B cell (primary cell): Measurements from ENCODE around the gene CAPN12. TPM values are rescaled to one million over a fixed set of nuclear protein-coding genes. Genes with fewer than 3 reads are reported as not detected.

Experiments
- ATAC-seq: fragments of 200-7000 bp; cut with Tn5 transposase; one replicate; pipeline ENCODE4 v1.10.0; 2021; ENCODE audit warnings: low read depth, mild to moderate bottlenecking, moderate number of reproducible peaks, moderate library complexity
- CTCF ChIA-PET: fragments of 350-600 bp; sonication (Branson Sonifier 250); formaldehyde crosslinking; loops from one replicate; lab custom pipeline; 2021; ENCODE audit warnings: antibody characterized with exemption, inconsistent platforms; lab: Charles Lee
- POLR2A ChIA-PET: fragments of 350-600 bp; sonication (Branson Sonifier 250); formaldehyde crosslinking; loops from one replicate; lab custom pipeline; 2021; ENCODE audit warnings: antibody characterized with exemption; lab: Charles Lee
- DNase-seq: peaks from one replicate; pipeline ENCODE4 v3.0.0; 2013
- H2AFZ ChIP-seq: 2 replicates; pipeline ENCODE4 v1.6.1; 2012; ENCODE audit warnings: mild to moderate bottlenecking, low read depth, low read length; ENCODE audit not compliant: insufficient read depth, poor library complexity, severe bottlenecking
- H3K27ac ChIP-seq, 2 donors: 1 replicate in 1 of 2; 2 replicates in 1 of 2; pipeline ENCODE4 v1.5.1; 2012 to 2013; ENCODE audit warnings: low read length in 2 of 2, mild to moderate bottlenecking in 2 of 2, moderate library complexity in 1 of 2
- H3K27me3 ChIP-seq, 4 experiments: fragments of 200-600 bp in 1 of 4; sonication (generic) in 1 of 4; replicated peaks in 1 of 4; 1 replicate in 2 of 4; 2 replicates in 2 of 4; pipeline versions ENCODE4 v1.6.1 to v1.7.0; 2013 to 2016; ENCODE audit warnings: low read length in 3 of 4, mild to moderate bottlenecking in 2 of 4, mixed read lengths in 1 of 4, moderate library complexity in 1 of 4; ENCODE audit not compliant: insufficient read depth in 4 of 4, control insufficient read depth in 3 of 4; ENCODE audit errors: control extremely low read depth in 1 of 4
- H3K36me3 ChIP-seq, 2 experiments: replicated peaks in 1 of 2; 1 replicate in 1 of 2; 2 replicates in 1 of 2; pipeline versions ENCODE4 v1.6.1 to v1.7.1; 2013; ENCODE audit warnings: low read length in 1 of 2; ENCODE audit not compliant: insufficient read depth in 2 of 2, control insufficient read depth in 1 of 2; ENCODE audit errors: control extremely low read depth in 1 of 2, extremely low read depth in 1 of 2
- H3K4me1 ChIP-seq, 2 donors: fragments of 200-600 bp in 1 of 2; sonication (generic) in 1 of 2; 1 replicate in 1 of 2; 2 replicates in 1 of 2; pipeline versions ENCODE4 v1.5.1 to v1.6.1; 2013 to 2017; ENCODE audit warnings: low read length in 2 of 2; ENCODE audit not compliant: control insufficient read depth in 2 of 2, insufficient read depth in 2 of 2
- H3K4me2 ChIP-seq: replicated peaks from 2 replicates; pipeline ENCODE3; 2012; ENCODE audit warnings: mild to moderate bottlenecking, low read depth, low read length; ENCODE audit not compliant: poor library complexity, severe bottlenecking
- H3K4me3 ChIP-seq, 5 experiments: fragments of 200-600 bp in 1 of 5; sonication (generic) in 1 of 5; 1 replicate in 3 of 5; 2 replicates in 2 of 5; pipeline versions ENCODE4 v1.5.1 to v1.7.0; 2011 to 2016; ENCODE audit warnings: low read length in 4 of 5, mild to moderate bottlenecking in 4 of 5, low read depth in 2 of 5, control low read depth in 1 of 5, moderate library complexity in 1 of 5; ENCODE audit not compliant: insufficient read depth in 1 of 5; ENCODE audit errors: control extremely low read depth in 1 of 5, extremely low read depth in 1 of 5
- H3K79me2 ChIP-seq: fragments of 200-600 bp; sonication (generic); one replicate; pipeline ENCODE4 v1.6.0; 2016; ENCODE audit warnings: low read length; ENCODE audit not compliant: control insufficient read depth, insufficient read depth
- H3K9ac ChIP-seq: fragments of 200-600 bp; sonication (generic); 2 replicates; pipeline ENCODE4 v1.6.1; 2017; ENCODE audit warnings: mild to moderate bottlenecking, low read length, moderate library complexity
- H3K9me3 ChIP-seq, 3 donors: one replicate each; pipeline versions ENCODE4 v1.6.1 to v1.7.1; 2013; ENCODE audit warnings: low read length in 2 of 3; ENCODE audit not compliant: control insufficient read depth in 2 of 3, insufficient read depth in 1 of 3; ENCODE audit errors: control extremely low read depth in 1 of 3
- H4K20me1 ChIP-seq: 2 replicates; pipeline ENCODE4 v1.6.0; 2012; ENCODE audit warnings: mild to moderate bottlenecking, low read length; ENCODE audit not compliant: insufficient read depth, control insufficient read depth, poor library complexity, severe bottlenecking
- H3K27ac Mint-ChIP-seq: one replicate; pipeline ENCODE4 v1.8.0; 2021; ENCODE audit warnings: mixed read lengths
- H3K27me3 Mint-ChIP-seq: one replicate; pipeline ENCODE4 v1.8.0; 2021; ENCODE audit warnings: mixed read lengths
- H3K4me1 Mint-ChIP-seq: one replicate; pipeline ENCODE4 v1.8.0; 2021; ENCODE audit warnings: mixed read lengths
- H3K4me3 Mint-ChIP-seq: one replicate; pipeline ENCODE4 v1.8.0; 2021; ENCODE audit warnings: mixed read lengths
- H3K9me3 Mint-ChIP-seq: one replicate; pipeline ENCODE4 v1.8.0; 2022; ENCODE audit warnings: mixed read lengths; ENCODE audit not compliant: insufficient read depth
- EZH2 ChIP-seq: IDR thresholded peaks from 2 replicates; pipeline ENCODE4 v1.6.1; 2012; ENCODE audit warnings: borderline replicate concordance, low read depth, mild to moderate bottlenecking, moderate library complexity, low read length; ENCODE audit not compliant: insufficient read depth, poor library complexity, severe bottlenecking
- WGBS: methylation state at CpG from one replicate; pipeline ENCODE4 v1.1.5; 2013; ENCODE audit warnings: missing lambda C conversion rate; ENCODE audit not compliant: insufficient coverage; 5-methylcytosine and 5-hydroxymethylcytosine counted together
- intact Hi-C: fragments of 100-400 bp; cut with micrococcal nuclease; formaldehyde crosslinking; loops from one replicate; pipeline ENCODE4 v1.10.0; 2022
- polyA plus RNA-seq: library from polyadenylated mRNA; depleted of rRNA; stranded (reverse); fragments of >200 nt; gene quantifications from 2 replicates; pipeline ENCODE4 v1.2.3, GENCODE V29; 2012
- total RNA-seq, 2 donors: library from RNA; stranded (reverse); fragments of 120-200 nt in 1 of 2; gene quantifications; 1 replicate in 1 of 2; 2 replicates in 1 of 2; pipeline versions ENCODE4 v1.2.3 to v1.2.4, GENCODE V29; 2013 to 2022
- TF ChIP-seq, protein P1 (sequence below): fragments of 200-600 bp; IDR thresholded peaks from one replicate; pipeline ENCODE4 v1.8.0; 2022; ENCODE audit warnings: antibody characterized with exemption, mild to moderate bottlenecking

Gene CAPN12
- total and polyA plus RNA-seq, 2 donors (not counting 1 experiment from before 2014, with no cell fraction given) = 28.6 to 104 TPM

- Histone ChIP-seq H3K9me3 (no peaks in the 10 kb centered on the region), H3K4me2 (no peak overlapping the region), H3K27ac (no peak overlapping the region), H3K9ac (no peak overlapping the region), H3K79me2 (peaks cover 68% of the 10 kb centered on the region), H3K4me1 (peaks cover 26 to 39% of the 10 kb centered on the region in 2 donors), H2AFZ (no peak overlapping the region), H3K36me3 (peaks cover 0 to 41% of the 10 kb centered on the region in 2 experiments), H4K20me1 (peaks cover 66% of the 10 kb centered on the region), H3K4me3 (no peak overlapping the region), H3K27me3 (no peaks in the 10 kb centered on the region)
- Mint-ChIP-seq H3K27ac (peak overlapping the region; percentile 20), H3K4me3 (no peak overlapping the region), H3K4me1 (peaks cover 39% of the 10 kb centered on the region), H3K9me3 (no peaks in the 10 kb centered on the region), H3K27me3 (no peaks in the 10 kb centered on the region)
- intact Hi-C loops = no loop called here
- 94% methylated on average over 20 of the region's 22 CpGs for WGBS
- ATAC-seq (no peak), DNase-seq (no peak)
- no peak for TF ChIP-seq EZH2
- TF ChIP-seq, protein P1, sequence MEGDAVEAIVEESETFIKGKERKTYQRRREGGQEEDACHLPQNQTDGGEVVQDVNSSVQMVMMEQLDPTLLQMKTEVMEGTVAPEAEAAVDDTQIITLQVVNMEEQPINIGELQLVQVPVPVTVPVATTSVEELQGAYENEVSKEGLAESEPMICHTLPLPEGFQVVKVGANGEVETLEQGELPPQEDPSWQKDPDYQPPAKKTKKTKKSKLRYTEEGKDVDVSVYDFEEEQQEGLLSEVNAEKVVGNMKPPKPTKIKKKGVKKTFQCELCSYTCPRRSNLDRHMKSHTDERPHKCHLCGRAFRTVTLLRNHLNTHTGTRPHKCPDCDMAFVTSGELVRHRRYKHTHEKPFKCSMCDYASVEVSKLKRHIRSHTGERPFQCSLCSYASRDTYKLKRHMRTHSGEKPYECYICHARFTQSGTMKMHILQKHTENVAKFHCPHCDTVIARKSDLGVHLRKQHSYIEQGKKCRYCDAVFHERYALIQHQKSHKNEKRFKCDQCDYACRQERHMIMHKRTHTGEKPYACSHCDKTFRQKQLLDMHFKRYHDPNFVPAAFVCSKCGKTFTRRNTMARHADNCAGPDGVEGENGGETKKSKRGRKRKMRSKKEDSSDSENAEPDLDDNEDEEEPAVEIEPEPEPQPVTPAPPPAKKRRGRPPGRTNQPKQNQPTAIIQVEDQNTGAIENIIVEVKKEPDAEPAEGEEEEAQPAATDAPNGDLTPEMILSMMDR = no peak
- ChIA-PET CTCF (no interaction called here), POLR2A (no interaction called here)
These were observed 45.8 kb downstream of the CAPN12 start for GRCh38 chr19:38698225-38699026.

DNA sequence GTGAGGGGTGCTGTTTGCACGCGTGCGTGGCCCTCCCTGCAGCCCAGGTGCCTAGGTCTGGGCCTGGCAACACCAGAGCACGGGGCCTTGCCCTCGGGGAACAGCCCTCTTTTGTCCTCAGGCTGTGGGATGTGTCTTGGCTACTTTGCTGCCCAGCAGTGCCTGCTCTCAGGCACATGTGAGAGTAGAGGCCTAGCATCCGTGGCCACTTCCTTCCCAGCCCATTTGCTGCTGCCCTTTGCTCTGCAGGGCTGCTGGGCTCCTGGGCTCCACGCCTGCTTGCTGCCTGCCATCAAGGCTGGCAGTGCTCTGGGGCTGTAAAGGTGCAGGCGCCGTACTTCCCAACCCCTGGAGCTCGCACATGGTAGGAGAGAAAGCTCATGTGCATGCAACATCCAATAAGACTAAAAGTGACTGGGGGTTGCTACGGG, 46.6 kb downstream of the CAPN12 start:
- Histone ChIP-seq H3K27me3 (no peaks in the 10 kb centered on the region), H3K9me3 (no peaks in the 10 kb centered on the region), H3K4me3 (no peak overlapping the region), H2AFZ (no peak overlapping the region), H3K27ac (no peak overlapping the region), H3K4me1 (peaks cover 33 to 47% of the 10 kb centered on the region in 2 donors), H3K9ac (no peak overlapping the region), H3K36me3 (peaks cover 0 to 37% of the 10 kb centered on the region in 2 experiments), H4K20me1 (peaks cover 73% of the 10 kb centered on the region), H3K79me2 (peaks cover 73% of the 10 kb centered on the region), H3K4me2 (no peak overlapping the region)
- Mint-ChIP-seq H3K27me3 (no peaks in the 10 kb centered on the region), H3K9me3 (no peaks in the 10 kb centered on the region), H3K27ac (no peak overlapping the region), H3K4me3 (no peak overlapping the region), H3K4me1 (peaks cover 47% of the 10 kb centered on the region)
- TF ChIP-seq, protein P1 = no peak
- no peak for TF ChIP-seq EZH2
- ChIA-PET CTCF (no interaction called here), POLR2A (no interaction called here)
- intact Hi-C loops = no loop called here
- DNase-seq = no peak
- WGBS = 98% methylated on average over 11 of the region's 11 CpGs
- no peak for ATAC-seq
